ENCODE data around the gene DHDDS.
A peak's percentile ranks its signal among the peaks of the same experiment; 100 is the strongest.

The DHDDS gene

DNA sequence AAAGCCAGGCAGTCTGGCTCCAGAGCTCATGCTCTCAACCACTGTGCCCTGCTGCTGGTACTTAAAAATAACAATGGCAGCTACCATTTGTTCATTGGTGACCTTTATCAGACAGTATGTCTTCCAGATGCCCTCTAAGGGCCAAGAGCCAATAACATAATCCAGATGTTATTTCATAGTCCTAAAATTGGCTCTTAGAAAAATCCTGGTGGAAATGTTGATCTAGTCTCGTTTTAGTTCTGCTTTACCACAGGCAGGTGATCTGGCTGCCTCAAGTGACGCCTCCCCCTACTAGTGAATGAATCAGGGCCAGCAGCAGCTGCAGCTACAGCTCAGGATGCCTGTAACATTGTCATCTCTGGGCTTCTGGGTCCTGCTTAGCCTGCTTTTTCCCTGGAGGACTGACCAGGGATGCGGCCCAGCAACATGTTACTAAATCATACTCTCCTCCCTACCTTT lies 27.5 kb downstream of the DHDDS start:
- Histone ChIP-seq H3K27ac (ENCODE audit: low read depth, low read length) (no peak overlapping the region), H3K36me3 (ENCODE audit: insufficient read depth, low read length) (peaks cover 24% of the 10 kb centered on the region), H2AFZ (ENCODE audit: low read length, unreplicated experiment) (no peak overlapping the region), H3K4me3 (ENCODE audit: low read depth, low read length) (no peak overlapping the region), H3K4me1 (ENCODE audit: control insufficient read depth, insufficient read depth, low read length, unreplicated experiment) (no peaks in the 10 kb centered on the region), H3K79me2 (ENCODE audit: control insufficient read depth, insufficient read depth, low read length, unreplicated experiment) (no peaks in the 10 kb centered on the region), H3K27me3 (ENCODE audit: insufficient read depth, low read length) (no peaks in the 10 kb centered on the region)

DNA sequence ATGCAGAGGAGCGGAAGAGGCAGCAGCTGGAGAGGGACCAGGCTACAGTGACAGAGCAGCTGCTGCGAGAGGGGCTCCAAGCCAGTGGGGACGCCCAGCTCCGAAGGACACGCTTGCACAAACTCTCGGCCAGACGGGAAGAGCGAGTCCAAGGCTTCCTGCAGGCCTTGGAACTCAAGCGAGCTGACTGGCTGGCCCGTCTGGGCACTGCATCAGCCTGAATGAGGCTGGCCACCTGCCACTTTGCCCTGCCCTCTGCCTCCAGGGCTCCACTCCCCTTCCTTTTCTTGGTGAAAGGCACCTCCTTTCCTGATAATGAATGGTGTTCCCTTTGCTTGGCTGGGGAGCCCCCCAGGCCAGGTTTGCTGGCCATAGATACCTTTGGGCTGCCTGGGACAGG lies 36.8 kb downstream of the DHDDS start:
- Histone ChIP-seq H3K79me2 (ENCODE audit: control insufficient read depth, insufficient read depth, low read length, unreplicated experiment) (peaks cover 9% of the 10 kb centered on the region), H2AFZ (ENCODE audit: low read length, unreplicated experiment) (no peak overlapping the region), H3K27me3 (ENCODE audit: insufficient read depth, low read length) (no peaks in the 10 kb centered on the region), H3K36me3 (ENCODE audit: insufficient read depth, low read length) (peaks cover 38% of the 10 kb centered on the region), H3K4me1 (ENCODE audit: control insufficient read depth, insufficient read depth, low read length, unreplicated experiment) (peaks cover 4% of the 10 kb centered on the region), H3K27ac (ENCODE audit: low read depth, low read length) (no peak overlapping the region), H3K4me3 (ENCODE audit: low read depth, low read length) (no peak overlapping the region)

DNA sequence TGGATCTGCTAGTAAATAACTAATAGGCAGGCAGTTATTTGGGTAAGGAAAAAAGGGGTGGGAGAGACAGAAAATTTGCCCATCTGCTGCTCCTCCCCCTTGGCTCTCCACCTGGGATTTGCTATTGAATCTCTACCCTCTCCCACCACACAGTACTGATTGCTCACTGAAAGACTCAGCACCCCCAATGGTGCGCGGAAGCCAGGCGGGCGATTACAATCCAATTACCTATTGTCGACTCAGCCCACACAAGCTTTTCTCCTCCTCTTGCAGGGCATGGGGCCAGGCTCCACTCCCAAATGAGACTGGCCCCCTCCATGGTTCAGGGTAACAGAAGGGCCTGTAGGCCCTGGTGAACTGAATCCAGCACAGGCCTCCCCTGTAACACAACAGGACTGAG lies 37.4 kb downstream of the DHDDS start:
- Histone ChIP-seq H3K4me3 (ENCODE audit: low read depth, low read length) (no peak overlapping the region), H3K27me3 (ENCODE audit: insufficient read depth, low read length) (no peaks in the 10 kb centered on the region), H3K79me2 (ENCODE audit: control insufficient read depth, insufficient read depth, low read length, unreplicated experiment) (peaks cover 16% of the 10 kb centered on the region), H2AFZ (ENCODE audit: low read length, unreplicated experiment) (no peak overlapping the region), H3K36me3 (ENCODE audit: insufficient read depth, low read length) (peaks cover 39% of the 10 kb centered on the region), H3K4me1 (ENCODE audit: control insufficient read depth, insufficient read depth, low read length, unreplicated experiment) (peaks cover 11% of the 10 kb centered on the region), H3K27ac (ENCODE audit: low read depth, low read length) (no peak overlapping the region)

DNA sequence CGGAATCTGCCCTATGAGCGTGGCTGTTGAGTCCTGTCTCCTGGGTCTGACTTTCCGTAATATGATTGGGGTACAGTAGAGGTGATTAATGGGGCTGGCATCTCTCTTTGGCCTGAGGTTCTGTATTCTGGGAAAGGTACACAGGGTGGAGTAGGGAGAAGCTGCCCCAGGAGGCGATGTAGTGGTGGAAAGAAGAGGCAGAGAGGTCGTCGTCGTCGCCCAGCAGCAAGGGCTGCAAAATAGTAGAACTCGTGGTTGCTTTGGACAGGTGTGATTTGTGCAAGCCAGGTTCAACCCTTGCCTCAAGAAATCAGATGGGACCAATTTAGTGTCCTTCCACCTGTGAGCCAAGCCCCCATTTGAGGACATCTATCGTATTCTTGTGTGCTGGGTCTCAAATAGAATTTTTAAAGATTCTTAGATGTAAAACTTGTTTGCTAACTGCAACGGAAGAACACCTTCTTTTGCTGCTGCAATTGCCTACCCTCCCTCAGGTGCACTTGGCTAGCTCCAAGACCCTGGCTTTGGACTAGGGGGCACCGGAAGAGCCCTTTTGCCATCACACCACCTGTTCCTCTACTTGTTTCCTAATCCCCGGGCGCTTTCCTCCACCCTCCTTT lies 38.9 kb downstream of the DHDDS start:
- H3K27ac ChIP-seq (ENCODE audit: low read depth, low read length), result no peak overlapping the region

DNA sequence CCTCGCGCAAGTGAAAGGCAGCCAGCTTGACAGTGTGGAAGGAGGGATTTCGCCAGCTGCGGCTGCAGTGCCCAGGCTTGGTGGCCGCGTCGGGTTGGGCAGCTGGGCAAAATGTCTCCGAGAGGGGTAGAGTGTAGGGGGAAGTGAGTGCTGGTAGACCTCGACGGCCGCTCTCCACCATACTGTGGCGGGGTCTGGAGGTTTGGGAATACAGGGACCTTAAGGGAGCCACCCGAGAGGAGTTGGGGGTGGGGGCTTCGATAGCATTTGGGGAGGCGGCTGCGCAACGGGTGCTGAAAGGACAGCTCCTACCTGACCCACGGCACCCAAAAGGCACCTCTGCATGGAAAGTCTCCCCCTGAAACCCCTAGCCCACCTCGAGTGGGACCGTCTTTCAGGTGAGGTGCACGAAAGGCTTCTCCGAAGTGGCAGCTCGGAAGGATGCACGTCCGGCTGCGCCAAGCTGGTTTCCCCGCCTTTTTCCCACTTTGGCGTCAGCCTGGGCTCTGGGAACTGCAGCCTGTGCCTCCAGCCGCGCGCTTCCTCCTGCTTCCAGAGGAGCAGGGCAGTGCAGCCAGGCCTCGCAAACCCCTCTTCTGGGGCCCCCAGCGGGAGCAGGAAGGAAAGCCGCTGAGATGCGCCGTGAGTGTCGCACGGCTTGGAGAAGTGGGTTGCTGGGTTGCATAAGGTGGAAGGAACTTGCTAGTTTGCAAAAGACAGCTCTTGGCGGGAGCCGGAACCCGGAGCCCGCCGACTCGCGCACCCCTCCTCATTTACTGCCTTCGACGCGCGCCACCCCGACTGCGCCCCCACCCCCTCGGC lies 39.6 kb downstream of the DHDDS start:
- Histone ChIP-seq H3K36me3 (ENCODE audit: insufficient read depth, low read length) (peaks cover 32% of the 10 kb centered on the region), H3K27me3 (ENCODE audit: insufficient read depth, low read length) (no peaks in the 10 kb centered on the region), H3K4me1 (ENCODE audit: control insufficient read depth, insufficient read depth, low read length, unreplicated experiment) (peaks cover 16% of the 10 kb centered on the region), H3K79me2 (ENCODE audit: control insufficient read depth, insufficient read depth, low read length, unreplicated experiment) (peaks cover 25% of the 10 kb centered on the region), H2AFZ (ENCODE audit: low read length, unreplicated experiment) (no peak overlapping the region), H3K4me3 (ENCODE audit: low read depth, low read length) (peak overlapping the region; percentile 92), H3K27ac (ENCODE audit: low read depth, low read length) (peak overlapping the region; percentile 95)

More for the DNA sequence above, 38.9 kb downstream of the DHDDS start:
- H3K4me1 ChIP-seq (ENCODE audit: control insufficient read depth, insufficient read depth, low read length, unreplicated experiment), result peaks cover 16% of the 10 kb centered on the region
- H3K36me3 ChIP-seq (ENCODE audit: insufficient read depth, low read length), result peaks cover 32% of the 10 kb centered on the region
- no peak overlapping the region for H2AFZ ChIP-seq (ENCODE audit: low read length, unreplicated experiment)
- H3K79me2 ChIP-seq (ENCODE audit: control insufficient read depth, insufficient read depth, low read length, unreplicated experiment), result peaks cover 23% of the 10 kb centered on the region
- no peaks in the 10 kb centered on the region for H3K27me3 ChIP-seq (ENCODE audit: insufficient read depth, low read length)
- H3K4me3 ChIP-seq (ENCODE audit: low read depth, low read length), result peak overlapping the region; percentile 92

DNA sequence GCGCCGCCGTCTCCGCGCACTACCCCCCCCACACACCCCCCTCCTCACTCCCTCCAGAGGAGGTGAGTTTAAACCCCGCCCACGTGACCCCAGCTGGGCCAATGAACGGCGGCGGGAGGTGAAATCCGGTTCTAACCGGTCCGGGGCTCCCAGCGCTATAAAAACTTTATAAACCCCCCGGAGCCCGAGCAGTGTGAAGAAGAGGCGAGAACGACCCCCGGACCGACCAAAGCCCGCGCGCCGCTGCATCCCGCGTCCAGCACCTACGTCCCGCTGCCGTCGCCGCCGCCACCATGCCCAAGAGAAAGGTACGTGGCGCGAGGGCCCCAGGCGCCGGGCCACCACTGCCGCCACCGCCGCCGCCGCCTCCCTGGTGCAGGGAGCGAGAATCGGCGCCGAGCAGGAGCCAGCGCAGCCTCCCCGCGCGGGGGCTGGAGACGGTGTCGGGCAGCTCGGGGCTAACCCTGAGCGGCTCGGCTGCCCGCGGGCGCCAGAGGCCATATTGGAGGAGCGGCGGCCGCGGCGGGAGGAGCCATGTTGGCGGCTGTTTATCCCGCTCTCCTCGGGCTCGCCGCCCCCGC lies 40.3 kb downstream of the DHDDS start, which contains the start of gene HMGN2:
HMGN2 (plus strand) TSS at position 121 of the 581 bp plus-strand sequence; CDS start at position 294, 173 bp downstream.
- Histone ChIP-seq H3K27me3 (ENCODE audit: insufficient read depth, low read length) (no peaks in the 10 kb centered on the region), H2AFZ (ENCODE audit: low read length, unreplicated experiment) (peak within 1 kb of the TSS; percentile 35), H3K4me3 (ENCODE audit: low read depth, low read length) (peak within 1 kb of the TSS; percentile 92), H3K36me3 (ENCODE audit: insufficient read depth, low read length) (peaks cover 36% of the 10 kb centered on the region), H3K79me2 (ENCODE audit: control insufficient read depth, insufficient read depth, low read length, unreplicated experiment) (peaks cover 25% of the 10 kb centered on the region), H3K27ac (ENCODE audit: low read depth, low read length) (peak within 1 kb of the TSS; percentile 95), H3K4me1 (ENCODE audit: control insufficient read depth, insufficient read depth, low read length, unreplicated experiment) (peaks cover 16% of the 10 kb centered on the region)

DNA sequence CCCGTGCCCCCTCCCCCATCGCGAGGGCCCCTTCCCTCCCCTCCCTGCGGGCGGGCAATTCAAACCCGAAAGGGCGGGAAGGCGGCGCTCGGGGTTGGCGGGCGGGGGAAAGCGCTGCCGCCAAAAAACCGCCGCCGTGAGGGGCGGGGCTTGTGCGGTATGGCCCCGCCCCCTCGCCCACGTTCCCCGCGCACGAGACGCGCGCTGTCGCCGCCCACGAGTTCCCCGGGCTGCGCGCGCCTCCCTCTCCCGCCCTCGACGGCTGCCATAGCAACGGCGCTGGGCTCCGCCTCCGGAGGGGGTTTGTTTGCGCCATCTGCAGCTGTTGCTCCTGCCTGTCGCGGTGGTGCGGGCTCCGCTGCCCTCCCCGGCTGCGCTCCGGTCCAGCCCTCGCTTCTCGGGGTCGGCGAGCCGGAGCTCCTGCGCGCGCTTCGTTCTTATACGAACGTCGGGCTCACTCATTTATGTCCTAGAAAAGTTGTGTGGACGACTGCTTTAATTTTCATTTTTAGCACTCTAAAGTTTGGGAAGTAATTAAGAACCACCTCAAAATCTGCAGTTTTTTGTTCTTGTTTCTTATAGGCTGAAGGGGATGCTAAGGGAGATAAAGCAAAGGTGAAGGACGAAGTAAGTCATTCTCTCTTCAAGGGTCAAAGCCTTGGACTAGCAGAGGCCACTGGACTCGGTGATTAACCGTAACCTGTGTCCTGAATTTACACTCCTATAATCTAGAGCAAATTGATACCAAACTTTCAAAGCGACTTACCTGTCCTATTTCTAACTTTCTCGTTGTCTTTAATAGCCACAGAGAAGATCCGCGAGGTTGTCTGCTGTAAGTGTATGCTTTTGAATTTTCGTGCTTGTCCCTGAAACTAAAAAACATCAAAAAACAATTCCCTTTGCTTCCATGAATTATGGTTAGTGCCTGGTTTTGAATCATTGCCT lies 41.1 kb downstream of the DHDDS start:
- Histone ChIP-seq H3K79me2 (ENCODE audit: control insufficient read depth, insufficient read depth, low read length, unreplicated experiment) (peaks cover 25% of the 10 kb centered on the region), H3K27me3 (ENCODE audit: insufficient read depth, low read length) (no peaks in the 10 kb centered on the region), H3K4me3 (ENCODE audit: low read depth, low read length) (peak overlapping the region; percentile 92), H3K36me3 (ENCODE audit: insufficient read depth, low read length) (peaks cover 37% of the 10 kb centered on the region), H2AFZ (ENCODE audit: low read length, unreplicated experiment) (no peak overlapping the region), H3K27ac (ENCODE audit: low read depth, low read length) (peak overlapping the region; percentile 95), H3K4me1 (ENCODE audit: control insufficient read depth, insufficient read depth, low read length, unreplicated experiment) (peaks cover 16% of the 10 kb centered on the region)

DNA sequence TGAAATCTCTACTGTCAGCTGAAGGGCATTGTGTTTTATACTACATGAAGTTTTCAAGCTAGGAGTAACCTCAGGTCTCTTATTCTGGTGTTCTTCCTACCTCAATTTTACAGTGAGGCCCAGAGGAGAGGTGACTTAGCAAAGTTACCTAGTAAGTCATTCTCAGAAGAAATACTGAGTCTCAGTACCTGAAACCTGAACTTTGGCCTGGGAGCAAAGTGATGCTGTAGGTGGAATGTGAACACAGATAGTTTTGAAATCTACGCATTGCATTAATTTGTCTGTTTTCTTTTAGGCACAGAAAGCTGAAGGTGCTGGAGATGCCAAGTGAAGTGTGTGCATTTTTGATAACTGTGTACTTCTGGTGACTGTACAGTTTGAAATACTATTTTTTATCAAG lies 42.7 kb downstream of the DHDDS start:
- Histone ChIP-seq H3K27me3 (ENCODE audit: insufficient read depth, low read length) (no peaks in the 10 kb centered on the region), H3K27ac (ENCODE audit: low read depth, low read length) (no peak overlapping the region), H3K4me1 (ENCODE audit: control insufficient read depth, insufficient read depth, low read length, unreplicated experiment) (peaks cover 16% of the 10 kb centered on the region), H3K79me2 (ENCODE audit: control insufficient read depth, insufficient read depth, low read length, unreplicated experiment) (peaks cover 25% of the 10 kb centered on the region), H2AFZ (ENCODE audit: low read length, unreplicated experiment) (no peak overlapping the region), H3K36me3 (ENCODE audit: insufficient read depth, low read length) (peaks cover 37% of the 10 kb centered on the region), H3K4me3 (ENCODE audit: low read depth, low read length) (peak overlapping the region; percentile 92)

DNA sequence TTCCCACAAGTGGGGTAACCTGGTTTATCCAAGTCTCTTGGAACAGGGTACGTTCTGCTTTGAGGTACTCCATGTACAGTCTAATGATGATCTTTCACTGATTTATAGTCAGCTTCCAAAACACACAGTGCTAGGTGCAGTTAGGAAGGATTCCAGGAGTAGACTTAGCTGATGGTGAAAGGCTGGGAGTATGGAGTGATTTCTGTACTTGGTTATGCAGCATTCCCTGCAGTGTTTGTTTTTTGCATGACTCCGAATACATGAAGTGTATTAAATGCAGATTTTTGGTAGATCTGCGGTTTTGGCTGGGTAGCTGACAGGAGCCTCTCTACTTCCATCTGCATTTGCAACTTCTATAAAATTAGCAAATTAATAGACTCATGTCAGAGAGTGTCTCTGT lies 43.9 kb downstream of the DHDDS start:
- peaks cover 37% of the 10 kb centered on the region for H3K36me3 ChIP-seq (ENCODE audit: insufficient read depth, low read length)
- peaks cover 25% of the 10 kb centered on the region for H3K79me2 ChIP-seq (ENCODE audit: control insufficient read depth, insufficient read depth, low read length, unreplicated experiment)
- H3K27me3 ChIP-seq (ENCODE audit: insufficient read depth, low read length), result no peaks in the 10 kb centered on the region
- peaks cover 16% of the 10 kb centered on the region for H3K4me1 ChIP-seq (ENCODE audit: control insufficient read depth, insufficient read depth, low read length, unreplicated experiment)
- no peak overlapping the region for H2AFZ ChIP-seq (ENCODE audit: low read length, unreplicated experiment)
- no peak overlapping the region for H3K27ac ChIP-seq (ENCODE audit: low read depth, low read length)
- H3K4me3 ChIP-seq (ENCODE audit: low read depth, low read length), result no peak overlapping the region

DNA sequence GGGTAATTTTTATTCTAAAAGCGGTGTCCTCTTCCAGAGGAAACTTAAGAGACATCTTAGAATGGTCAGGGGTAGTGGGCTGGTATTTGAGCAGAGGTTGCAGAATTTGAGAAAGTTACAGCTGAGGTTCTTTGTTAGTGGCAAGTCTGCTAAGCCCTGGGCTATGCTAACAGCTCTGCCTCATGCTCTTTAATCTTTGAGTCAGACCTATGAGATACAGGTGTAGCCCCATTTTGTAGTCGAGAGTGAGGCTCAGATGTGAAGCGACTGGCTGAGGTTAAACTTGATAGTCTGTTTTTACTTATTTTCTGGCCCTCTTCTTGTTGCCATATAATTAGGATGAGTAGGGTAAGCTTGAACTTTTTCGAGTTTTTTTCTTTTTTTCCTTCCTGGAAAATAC lies 44.8 kb downstream of the DHDDS start:
- peaks cover 37% of the 10 kb centered on the region for H3K36me3 ChIP-seq (ENCODE audit: insufficient read depth, low read length)
- peaks cover 16% of the 10 kb centered on the region for H3K4me1 ChIP-seq (ENCODE audit: control insufficient read depth, insufficient read depth, low read length, unreplicated experiment)
- no peaks in the 10 kb centered on the region for H3K27me3 ChIP-seq (ENCODE audit: insufficient read depth, low read length)
- H3K79me2 ChIP-seq (ENCODE audit: control insufficient read depth, insufficient read depth, low read length, unreplicated experiment), result peaks cover 25% of the 10 kb centered on the region
- no peak overlapping the region for H2AFZ ChIP-seq (ENCODE audit: low read length, unreplicated experiment)
- H3K4me3 ChIP-seq (ENCODE audit: low read depth, low read length), result no peak overlapping the region
- H3K27ac ChIP-seq (ENCODE audit: low read depth, low read length), result no peak overlapping the region

Measured in ACC112 (cell line).